Astrocyte of the hippocampus (primary cell): Measurements from ENCODE around the gene SPACA1.
"Not testable (repeated sequence)": the region's sequence is repeated elsewhere in the genome, so short reads cannot be mapped to it uniquely, and the experiment has no call there.

ENCODE experiments used
- DNase-seq: peaks from one replicate; pipeline ENCODE4 v3.0.0; 2011; ENCODE audit warnings: low read depth, low spot score

Gene SPACA1, protein sequence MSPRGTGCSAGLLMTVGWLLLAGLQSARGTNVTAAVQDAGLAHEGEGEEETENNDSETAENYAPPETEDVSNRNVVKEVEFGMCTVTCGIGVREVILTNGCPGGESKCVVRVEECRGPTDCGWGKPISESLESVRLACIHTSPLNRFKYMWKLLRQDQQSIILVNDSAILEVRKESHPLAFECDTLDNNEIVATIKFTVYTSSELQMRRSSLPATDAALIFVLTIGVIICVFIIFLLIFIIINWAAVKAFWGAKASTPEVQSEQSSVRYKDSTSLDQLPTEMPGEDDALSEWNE

DNA sequence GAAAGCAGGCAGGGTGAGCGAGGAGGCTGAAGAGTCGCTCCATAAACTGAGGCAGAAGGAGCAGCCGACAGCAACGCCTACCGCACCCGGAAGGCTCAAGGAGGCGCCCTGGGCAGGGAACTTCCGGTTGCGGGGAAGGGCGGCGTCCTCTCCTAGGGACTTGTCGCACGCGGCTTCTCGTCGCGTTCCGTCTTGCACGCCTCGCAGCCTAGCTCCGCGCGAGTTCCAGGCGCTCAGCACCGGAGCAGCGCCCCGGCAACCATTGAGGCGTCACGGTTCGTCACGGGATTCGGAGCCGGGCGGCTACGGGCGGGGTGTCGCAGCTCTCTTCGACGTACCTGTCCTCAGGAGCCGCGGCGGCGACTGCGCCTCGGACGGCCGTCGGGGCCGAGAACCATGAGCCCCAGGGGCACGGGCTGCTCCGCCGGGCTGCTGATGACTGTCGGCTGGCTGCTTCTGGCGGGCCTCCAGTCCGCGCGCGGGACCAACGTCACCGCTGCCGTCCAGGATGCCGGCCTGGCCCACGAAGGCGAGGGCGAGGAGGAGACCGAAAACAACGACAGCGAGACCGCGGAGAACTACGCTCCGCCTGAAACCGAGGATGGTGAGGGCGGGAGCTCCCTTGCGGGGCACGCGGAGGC is at the start of gene SPACA1:
SPACA1 (plus strand) TSS at position 332 of the 641 bp plus-strand sequence; CDS start at position 397, 65 bp downstream.
- no peak for DNase-seq

- DNase-seq = no peak
These were observed 46.9 kb upstream of the SPACA1 start for GRCh38 chr6:88000713-88001112.

DNA sequence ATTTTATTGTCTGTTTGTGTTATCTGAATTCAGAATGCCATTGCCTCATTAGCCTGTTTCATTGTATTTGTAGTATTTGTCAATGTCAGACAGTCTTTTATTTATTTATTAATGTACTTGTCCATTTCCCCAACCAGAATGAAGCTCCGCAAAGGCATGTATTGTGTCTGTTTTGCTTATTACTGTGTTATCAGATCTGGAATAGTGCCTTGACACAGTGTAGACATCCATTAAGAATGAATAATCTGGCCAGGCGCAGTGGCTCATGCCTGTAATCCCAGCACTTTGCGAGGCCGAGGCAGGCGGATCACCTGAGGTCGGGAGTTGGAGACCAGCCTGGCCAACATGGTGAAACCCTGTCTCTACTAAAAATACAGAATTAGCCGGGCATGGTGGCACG is 46.4 kb upstream of the SPACA1 start:
- DNase-seq = not testable (repeated sequence)

GRCh38 chr6:88004707-88005106 is 42.9 kb upstream of the SPACA1 start:
- no peak for DNase-seq

- no peak for DNase-seq
These were observed 41.1 kb upstream of the SPACA1 start for GRCh38 chr6:88006557-88006956.

GRCh38 chr6:88008411-88008810 is 39.2 kb upstream of the SPACA1 start:
- DNase-seq = peak; percentile 68

DNA sequence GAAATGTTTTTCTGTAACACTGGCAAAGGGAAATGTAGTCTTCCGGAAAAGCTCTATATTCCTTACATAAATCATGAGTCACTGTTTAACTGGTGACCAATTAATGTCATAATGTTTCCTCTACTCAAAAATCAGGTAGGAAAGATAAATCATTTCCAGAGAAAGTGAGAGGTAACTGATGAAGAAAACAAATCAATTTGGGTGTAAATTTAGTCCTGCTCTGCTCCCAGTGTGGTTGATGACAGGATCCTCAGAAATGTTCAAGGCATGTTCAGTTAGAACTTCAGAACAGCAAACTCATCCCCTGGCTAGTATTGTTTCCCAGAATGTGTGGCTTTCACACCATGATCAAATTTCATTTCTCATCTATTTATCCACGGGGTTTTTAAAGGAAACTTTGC is 38.8 kb upstream of the SPACA1 start:
- DNase-seq = peak; percentile 79

DNA sequence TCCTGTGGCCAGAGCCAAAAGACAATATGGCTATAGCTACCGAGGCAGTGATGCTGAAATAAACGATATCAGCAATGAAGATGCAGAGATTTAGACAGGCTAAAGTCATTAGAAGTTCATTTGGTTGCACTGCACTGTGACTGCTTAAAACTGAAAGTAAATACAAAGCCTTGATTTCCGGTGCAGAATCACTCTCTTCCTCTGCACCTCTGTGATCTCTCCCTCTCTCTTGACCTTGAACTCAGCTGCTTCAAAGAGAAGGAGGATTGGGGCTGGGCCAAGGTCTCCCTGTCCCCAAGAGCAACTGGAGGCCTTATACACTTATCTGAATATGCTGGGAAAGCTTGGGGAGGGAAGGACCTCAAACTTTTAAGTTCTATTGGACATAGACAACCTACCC is 34.6 kb upstream of the SPACA1 start:
- no peak for DNase-seq

GRCh38 chr6:88013554-88013953 is 34.1 kb upstream of the SPACA1 start:
- no peak for DNase-seq

GRCh38 chr6:88020439-88020838 is 27.2 kb upstream of the SPACA1 start:
- no peak for DNase-seq

- no peak for DNase-seq
These were observed 22.9 kb upstream of the SPACA1 start for GRCh38 chr6:88024696-88025095.

GRCh38 chr6:88031550-88031949 is 16.1 kb upstream of the SPACA1 start:
- DNase-seq = peak; percentile 3

DNA sequence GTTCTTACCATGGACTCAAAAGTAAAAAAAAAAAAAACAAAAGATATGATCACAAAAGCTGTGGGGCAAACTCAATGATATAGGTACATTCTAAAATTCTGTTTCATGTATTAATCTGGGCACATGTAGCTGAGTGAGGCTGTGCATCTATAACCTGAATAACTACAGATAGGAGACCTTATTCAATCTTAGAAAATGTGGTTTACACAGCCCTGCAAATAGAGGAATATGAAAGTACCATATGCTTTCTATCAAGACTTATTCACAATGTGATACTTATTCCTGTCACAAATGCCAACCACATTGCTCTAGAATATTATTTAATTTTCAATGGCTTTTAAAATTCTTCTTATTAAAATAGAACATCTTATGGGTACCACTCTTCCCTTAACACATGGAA is 3.1 kb upstream of the SPACA1 start:
- DNase-seq = no peak

DNA sequence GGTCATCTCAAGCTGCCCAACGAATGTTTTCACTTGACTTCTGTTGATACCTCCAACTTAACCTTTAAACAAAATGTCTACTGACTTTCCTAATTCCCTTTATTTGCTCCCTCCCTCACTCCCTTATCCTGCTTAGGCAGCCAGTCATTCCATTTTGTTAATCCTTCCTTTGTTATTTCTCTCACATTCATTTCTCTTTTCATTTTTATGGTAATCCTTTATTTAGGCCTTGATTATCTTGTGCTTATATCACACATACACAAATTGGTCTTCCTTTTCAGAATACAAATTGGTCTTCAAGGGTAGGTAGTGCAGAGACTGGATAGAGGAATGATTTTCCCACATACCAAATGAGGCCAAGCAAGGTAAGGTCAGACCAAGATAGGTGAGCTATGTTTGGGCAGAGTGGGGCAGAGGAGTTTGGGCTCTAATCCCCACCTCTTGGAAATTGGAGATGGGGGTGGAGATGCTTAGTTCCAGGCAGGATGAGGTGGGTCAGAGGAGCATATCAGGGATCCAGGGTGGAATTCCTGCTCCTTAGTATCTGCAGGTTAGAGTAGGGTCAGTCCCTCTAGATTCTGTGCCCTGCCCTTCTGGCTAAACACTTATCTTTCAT is 2.0 kb upstream of the SPACA1 start:
- no peak for DNase-seq

DNA sequence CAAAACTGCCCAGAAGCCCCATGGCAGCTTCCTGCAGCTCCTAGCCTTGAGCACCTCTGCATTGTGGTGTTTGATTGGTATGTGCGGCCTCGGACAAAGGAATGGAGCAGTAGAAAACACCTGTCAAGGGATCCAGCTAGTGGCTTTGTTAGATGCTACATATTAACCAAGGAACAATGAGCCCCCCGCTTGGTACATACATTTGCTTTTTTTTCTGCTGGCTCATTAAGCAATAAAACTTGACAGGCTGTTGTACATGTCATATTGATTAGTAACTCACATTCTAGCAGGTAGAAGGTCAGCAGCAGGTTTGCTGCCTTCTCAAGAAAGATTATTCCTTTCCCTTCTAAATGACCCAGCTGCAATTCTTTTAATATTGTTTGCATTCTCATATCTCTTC is 937 bp downstream of the SPACA1 start:
- DNase-seq = no peak

- no peak for DNase-seq
These were observed 2.6 kb downstream of the SPACA1 start for GRCh38 chr6:88050140-88050818.

DNA sequence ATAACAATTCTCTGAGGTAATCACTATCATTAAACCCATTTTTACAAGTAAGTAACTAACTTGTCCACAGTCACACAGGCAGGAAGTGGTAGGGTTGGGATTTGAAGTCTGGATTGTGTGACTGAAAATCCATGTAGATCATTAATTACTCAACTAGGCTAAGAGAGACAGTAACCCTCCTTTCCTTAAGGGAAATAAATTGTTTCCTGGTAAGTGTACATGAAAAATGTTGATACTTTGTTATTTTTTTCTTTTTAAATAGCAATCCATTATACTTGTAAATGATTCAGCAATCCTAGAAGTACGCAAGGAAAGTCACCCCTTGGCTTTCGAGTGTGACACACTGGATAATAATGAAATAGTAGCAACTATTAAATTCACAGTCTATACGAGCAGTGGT is 11.6 kb downstream of the SPACA1 start:
- DNase-seq = peak; percentile 20

GRCh38 chr6:88062376-88062775 is 14.7 kb downstream of the SPACA1 start:
- DNase-seq = no peak

DNA sequence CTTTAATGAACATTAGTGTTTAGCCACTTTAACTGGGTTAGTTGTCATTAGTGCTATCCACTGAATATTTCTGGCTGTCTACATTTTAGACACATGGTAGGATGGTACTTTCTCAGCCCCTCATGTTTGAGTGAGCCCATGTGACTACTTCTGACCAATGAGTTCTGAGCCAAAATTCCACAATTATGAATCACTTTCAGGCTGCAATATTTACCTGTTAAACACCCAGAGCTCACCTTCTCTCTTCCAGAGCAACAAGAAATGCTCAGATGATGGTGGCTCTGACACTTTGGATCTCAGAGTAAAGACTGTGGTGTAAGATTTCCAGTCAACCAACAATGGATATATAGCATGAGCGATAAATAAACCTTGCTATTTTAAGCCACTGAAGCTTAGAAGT is 24.8 kb downstream of the SPACA1 start:
- DNase-seq = no peak

GRCh38 chr6:88074791-88075190 is 27.1 kb downstream of the SPACA1 start:
- no peak for DNase-seq

- DNase-seq = no peak
These were observed 29.7 kb downstream of the SPACA1 start for GRCh38 chr6:88077305-88077704.

DNA sequence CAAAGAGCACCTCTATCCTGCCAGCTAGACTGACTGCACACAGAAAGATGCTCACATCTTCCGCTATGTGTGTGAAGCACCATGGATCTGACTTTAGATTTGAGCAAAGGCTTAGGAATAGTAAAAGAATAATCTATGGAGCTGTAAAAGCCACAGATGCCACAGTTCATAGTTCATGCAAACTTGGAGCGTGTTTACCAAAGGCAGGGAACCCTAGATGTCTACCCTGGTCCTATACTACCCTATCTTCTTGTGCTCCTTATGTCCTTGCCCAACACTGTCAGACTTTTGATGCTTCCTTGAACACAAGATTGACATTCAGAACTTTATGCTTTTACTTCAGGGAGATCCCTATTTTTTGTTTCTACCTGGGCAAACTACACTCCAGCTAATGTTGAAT is 39.2 kb downstream of the SPACA1 start:
- no peak for DNase-seq
